Renal pelvis (tissue), 4 donors: ENCODE measurements around the gene MOBP. TPM values are rescaled to one million over a fixed set of nuclear protein-coding genes. Genes with fewer than 3 reads are reported as not detected.
"Not testable (repeated sequence)": the region's sequence is repeated elsewhere in the genome, so short reads cannot be mapped to it uniquely, and the experiment has no call there.

Experiments used
- DNase-seq: peaks from one replicate; pipeline ENCODE4 v3.0.0-alpha.2; 2013
- polyA plus RNA-seq, 3 donors: library from polyadenylated mRNA; unstranded; fragments of 120-200 nt; gene quantifications; one replicate each; pipeline ENCODE4 v1.2.1, GENCODE V29; 2013; ENCODE audit not compliant: insufficient read length in 3 of 3

Gene MOBP
- polyA plus RNA-seq, 3 donors: 0.13 to 0.30 (median 0.14) TPM

DNA sequence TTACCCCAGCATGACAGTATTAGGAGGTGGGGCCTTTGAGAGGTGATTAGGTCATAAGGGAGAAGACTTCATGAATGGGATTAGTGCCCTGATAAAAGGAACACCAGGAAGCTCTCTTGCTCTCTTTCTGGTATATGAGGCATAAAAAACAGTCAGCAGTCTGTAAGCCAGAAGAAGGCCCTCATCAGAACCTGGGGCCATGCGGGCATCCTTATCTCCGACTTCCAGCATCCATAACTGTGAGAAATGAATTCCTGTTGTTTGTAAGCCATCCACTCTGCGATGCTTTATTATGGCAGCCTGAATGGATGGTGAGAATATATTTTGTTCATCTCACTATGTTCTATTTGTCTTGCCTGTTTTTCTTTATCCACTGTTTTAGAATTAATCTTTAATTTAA, 17.7 kb upstream of the MOBP start:
- no peak for DNase-seq

DNA sequence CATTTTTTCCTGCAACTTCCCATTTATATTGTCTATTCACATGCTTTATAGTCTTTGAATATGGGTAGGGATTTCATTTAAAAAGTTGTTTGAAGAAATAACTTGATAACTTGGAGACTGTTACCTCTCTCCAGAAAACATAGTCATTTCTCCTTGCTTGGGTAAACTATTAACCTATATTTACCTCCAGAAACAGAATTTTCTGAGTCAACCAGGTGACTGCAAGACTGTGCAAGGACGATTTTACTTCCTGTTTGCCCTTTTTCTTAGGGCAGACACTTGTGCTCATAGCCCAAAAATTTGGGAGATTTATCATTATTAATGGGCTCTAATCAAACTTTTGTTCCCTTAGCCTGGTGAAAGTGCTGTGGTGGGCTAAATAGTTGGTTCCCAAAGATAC, 14.3 kb upstream of the MOBP start:
- no peak for DNase-seq

DNA sequence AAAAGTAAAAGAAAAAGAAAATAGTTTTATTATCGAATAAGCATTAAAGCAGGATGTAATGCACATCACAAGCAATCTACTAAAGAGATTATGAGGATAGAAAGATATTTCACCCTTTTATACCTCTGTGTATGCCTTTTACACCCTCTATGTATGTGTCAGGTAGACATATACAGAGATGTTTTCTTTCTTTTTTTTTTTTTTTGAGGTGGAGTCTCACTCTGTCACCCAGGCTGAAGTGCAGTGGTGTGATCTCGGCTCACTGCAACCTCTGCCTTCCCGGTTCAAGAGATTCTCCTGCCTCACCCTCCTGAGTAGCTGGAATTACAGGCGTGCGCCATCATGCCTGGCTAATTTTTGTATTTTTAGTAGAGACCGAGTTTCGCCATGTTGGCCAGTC, 13.6 kb upstream of the MOBP start:
- not testable (repeated sequence) for DNase-seq

DNA sequence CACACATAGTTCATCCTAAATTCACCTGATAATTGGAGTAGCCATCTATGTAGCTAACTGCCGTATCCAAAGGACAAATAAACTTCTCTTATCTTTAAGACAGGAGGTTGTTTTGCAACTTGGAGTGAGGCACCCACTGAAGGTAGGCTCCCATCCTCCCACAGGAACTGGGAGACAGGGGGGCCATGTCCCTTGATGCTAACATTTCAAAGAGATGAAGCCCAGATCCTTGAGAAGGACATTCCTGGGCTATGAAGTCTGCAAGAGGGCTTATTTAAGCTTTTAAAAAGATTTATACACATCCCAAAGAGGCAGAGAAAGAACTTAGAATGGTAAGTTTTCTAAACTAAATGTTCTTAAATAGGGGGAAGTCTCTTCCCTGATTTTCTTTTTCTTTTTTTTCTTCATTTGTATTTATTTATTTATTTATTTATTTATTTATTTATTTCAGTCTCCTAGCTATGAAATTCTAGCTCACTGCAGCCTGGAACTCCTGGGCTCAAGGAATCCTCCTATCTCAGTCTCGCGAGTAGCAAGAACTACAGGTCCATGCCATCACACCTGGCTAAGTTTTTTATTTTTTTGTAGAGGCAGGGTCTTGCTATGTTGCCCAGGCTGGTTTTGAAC, 12.8 kb upstream of the MOBP start:
- no peak for DNase-seq

DNA sequence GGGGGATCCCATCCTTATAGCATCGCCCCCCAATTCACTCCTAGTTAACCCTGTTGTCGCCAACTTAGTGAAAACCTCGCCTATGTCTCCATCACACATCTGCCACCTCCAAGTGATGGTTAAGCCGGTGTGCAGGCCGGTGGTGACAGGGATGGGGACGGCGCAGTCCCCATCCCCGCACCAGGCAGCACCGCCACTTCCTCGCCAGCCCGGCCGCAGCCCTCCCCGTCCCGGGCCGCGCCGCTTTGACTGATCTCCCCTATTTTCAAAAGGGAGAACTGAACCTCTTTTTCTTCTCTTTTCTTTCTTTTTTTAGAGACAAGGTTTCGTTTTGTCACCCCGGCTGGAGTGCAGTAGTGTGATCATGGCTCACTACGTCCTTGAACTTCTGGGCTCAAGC, 11.3 kb upstream of the MOBP start:
- no peak for DNase-seq

DNA sequence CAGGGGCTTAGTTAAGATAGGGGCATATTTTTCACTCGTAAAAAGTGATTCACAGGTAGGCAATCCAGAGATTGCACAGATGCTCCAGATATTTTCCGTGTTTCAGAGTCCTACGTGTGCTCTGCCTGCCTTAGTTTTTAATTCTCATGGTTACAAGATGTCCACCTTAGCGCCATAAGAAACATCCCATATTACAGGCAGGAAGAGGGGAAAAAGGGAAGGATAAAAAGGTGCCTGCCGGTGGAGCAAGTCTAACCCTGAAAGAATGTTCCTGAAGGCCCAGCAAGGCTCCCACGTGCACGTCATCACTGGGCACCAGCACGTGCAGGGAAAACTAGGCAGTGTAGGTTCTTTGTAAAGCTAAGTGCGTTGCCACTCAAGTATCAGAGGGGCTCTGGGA, 10.1 kb upstream of the MOBP start:
- DNase-seq: no peak

DNA sequence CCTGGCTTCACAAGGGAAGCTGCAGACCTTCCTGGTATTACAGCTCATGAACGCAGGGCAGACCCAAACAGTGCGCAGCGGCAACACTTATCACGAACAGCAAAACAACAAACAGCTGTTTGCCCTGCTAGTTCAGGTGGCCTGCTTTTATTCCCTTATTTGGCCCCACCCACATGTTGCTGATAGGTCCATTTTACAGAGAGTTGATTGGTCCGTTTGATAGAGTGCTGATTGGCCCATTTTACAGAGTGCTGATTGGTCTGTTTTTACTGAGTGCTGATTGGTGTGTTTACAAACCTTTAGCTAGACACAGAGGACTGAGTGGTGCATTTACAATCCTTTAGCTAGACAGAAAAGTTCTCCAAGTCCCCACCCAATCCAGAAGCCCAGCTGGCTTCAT, 8.9 kb upstream of the MOBP start:
- DNase-seq: not testable (repeated sequence)

DNA sequence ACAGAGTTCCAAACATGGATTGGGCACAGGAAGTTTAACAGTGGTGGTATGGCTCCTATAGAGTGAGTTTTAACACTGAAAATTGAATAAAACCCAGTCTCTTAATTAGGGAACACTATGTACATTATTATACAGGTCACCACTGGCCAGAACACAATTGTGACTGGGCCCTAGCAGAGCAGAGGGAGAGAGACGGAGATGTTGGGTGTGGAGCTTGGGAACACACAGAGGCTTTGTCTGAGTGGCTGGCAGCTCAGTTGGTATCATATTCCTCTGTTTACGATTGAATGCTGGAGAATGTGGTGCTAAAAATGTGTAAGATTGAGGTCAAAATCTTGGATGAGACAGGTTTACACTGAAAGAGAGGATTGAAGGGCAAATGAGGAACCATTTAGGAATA, 6.8 kb upstream of the MOBP start:
- no peak for DNase-seq

DNA sequence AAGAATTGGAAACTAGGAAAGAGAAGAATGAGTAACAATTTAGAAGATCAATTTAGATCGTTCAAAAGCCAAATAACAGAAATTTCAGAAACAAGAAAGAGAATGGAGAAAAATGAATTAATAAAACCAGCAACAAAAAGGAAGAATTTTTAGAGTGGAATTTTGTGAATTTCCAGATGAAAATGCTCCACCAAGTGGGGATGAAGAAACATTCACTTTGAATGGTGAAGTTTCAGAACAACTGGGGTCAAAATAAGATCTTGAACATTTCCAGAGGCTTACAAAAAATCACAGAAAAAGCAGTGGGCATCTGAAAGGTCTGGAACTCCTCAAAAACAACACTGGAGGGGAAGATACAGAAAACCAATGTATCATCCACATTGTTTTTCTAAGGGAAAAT, 4.2 kb upstream of the MOBP start:
- no peak for DNase-seq

DNA sequence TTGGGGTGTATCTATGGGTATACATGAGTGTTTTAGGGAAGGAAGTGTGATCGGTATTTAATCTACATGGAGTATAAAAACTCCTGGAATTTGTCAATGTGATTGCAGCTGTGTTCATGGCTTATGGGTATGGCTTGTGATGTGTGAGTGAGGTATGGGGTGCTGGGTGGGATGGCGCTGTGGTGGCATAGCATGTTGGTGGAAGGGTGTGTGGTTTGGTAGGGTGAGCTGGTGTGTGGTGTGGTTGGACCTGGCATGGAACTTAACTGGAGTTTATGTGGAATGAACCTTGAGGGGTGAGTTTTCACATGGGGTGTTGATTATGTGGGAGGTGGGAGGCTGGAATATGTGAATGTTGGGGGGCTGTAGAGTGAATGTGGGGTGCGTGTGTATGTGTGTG, 492 bp upstream of the MOBP start:
- DNase-seq: no peak

DNA sequence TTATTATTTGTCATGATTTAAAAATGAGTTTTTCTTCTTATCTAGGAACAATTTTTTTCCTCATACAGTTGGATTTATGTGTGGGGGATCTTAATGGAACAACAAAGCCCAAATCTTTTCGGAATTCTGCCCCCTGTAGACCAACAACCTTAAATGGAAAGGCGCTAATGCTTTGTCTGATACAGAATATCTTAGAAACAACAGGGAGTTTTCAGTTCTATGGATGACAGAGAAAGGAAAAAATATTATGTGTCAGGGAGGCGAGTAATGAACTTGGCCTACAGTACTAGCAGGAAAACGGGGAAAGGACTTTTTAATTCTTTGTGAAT, 592 bp downstream of the MOBP start:
- no peak for DNase-seq

DNA sequence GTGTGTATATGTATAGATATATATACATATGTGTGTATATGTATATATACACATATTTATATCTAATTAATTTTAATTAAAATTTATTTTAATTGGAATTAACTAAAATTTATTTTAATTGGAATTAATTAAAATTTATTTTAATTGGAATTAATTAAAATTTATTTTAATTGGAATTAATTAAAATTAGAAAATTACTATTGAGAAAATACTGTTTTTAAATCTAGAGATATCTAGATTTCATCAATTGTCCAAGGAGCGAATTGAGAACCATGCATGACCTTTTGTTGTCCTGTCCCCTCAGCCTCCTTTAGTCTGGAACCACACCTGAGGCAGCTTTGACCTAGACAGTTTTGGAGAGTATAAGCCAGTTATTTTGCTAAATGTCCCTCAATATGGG, 1.8 kb downstream of the MOBP start:
- no peak for DNase-seq

DNA sequence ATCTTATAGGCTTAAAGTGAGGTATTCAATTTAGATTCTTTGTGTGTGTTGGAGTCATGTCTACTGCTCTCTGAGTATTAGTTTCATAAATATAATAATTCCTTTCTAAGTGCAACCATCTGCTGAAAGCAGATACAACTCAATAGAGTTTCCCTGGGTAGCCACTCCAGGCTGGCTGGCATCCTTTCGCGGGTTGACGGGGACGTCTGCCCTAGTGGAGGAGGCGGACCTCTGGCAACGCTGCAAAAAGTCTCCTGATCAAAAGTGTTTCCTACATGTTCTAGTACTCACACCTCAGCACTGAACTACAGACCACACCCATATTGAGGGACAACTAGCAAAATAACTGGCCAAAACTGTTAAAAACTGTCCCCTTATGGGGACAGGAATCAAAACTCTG, 2.5 kb downstream of the MOBP start:
- DNase-seq: no peak

DNA sequence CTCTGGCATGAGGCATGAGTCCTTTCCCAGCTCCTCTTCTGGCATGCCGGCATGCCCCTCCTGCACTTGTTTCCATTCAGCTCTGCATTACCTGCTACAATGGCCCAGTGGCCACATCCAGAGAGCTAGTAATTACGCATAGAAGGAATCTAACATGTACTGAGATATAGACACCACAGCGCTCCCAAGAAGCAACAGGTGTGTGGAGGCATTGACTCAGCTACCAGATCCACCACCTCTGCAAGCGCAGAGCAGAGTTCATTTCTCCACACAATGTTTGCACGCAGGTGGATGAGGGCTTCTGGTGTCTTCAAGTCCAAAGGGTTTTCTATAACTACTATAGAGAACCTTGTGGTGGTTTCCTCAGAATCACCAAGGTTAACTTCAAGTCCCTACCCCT, 4.2 kb downstream of the MOBP start:
- DNase-seq: no peak

DNA sequence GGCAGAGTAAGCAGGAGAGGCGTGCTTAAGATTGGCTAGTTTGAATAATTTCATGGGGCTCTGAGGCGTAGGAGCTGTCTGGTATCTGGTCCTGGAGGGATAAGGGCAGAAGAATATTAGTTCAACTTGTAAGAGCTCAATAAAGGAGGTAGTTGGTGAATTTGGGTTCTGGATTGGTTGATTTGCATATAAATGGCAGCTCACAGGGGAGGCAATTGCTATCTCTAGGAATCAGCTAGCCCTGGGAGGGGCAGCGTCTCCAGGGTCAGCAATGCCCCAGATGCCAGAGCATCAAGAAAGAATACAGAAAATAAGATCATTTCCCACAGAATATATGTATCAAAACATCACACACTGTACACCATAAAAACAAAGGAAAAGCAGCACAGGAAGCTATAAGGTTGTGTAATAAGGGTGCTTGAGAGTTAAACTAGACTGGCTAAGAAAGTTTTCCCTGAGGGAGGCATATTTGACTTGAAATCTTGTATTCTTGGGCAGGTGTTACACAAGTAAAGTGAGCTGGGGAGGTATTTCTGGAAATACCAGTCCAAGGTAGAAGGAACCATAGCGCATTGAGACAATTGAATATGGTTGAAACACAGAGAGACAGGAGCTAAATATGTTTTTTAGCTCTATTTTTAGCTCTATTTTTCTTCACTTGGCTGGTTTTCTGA, 6.1 kb downstream of the MOBP start:
- no peak for DNase-seq

DNA sequence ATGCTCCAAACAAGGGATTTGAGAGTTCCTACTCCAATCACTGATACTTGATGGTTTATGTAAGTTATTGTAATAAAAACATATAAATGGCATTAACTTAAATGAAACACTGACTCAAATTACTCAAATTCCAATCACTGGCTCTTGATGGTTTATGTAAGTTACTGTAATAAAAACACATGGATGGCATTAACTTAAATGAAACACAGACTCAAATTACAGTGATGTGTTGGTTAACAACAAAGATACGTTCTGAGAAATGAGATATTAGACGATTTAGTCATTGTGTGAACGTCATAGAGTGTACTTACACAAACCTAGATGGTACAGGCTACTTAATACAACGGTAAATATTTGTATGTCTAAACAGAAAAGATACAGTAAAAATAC, 6.6 kb downstream of the MOBP start:
- DNase-seq: no peak

DNA sequence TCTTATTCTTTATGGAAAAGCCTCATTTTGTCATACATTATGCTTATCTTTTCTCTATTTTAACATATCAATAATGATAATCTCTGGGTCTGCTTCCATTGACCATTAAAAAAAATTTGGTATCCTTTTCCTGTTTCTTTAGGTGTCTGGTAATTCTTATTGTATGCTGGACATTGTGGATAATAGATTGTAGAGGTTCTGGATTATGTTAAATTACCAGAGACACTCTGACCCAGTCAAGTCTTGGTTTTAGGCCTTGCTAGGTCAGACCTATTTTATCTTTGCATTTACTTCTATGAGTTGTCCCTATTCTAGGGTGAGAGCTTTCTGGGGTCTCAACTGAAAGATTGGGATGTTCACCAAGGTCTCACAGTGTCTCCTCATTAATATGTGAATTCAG, 9.3 kb downstream of the MOBP start:
- no peak for DNase-seq

DNA sequence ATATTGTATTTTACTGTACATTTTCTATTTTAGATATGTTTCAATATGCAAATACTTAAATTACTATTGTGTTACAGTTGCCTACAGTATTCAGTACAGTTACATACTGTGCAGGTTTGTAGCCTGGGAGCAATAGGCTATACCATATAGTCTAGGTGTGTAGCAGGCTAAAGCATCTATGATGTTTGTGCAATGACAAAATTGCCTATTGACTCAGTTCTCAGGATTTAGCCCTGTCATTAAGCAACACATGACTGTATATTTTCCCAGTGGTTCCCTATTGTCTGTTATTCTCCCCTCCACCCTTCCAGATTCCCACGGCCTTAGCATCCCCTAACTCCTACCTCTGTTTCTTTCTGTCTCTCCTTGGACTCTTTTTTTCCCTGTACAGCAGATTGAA, 10.7 kb downstream of the MOBP start:
- DNase-seq: no peak

DNA sequence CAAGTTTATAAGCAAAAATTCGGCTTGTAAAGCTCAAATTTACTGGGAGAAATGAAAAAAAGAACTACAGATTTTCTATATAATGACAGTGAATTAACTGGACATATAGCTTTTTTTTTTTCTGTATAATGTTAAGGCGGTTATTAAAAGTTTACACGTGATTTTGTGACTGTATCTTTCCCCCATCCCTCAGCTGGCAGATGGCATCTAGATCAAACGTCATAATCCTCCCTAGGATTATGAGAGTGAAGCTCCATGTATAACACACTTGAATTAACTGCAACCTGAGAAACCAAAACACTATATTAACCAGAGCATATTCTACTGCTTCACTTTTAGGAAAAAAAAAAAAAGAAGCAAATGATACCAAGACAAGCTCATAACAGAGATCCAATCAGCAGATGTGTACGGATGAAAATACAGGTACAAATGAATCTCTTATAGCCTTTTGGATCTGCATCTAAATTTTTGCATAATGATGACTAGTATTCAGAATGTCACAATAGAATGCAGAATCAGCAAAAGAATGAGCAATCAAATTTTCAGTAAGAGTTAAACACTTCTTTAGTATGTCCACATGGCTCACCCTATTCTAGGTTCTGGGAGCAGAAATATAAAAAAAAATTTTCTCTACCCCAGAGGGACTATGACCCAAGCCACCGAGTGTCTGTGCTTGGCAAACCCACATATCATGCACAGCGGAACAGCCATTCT, 12.4 kb downstream of the MOBP start:
- DNase-seq: no peak

DNA sequence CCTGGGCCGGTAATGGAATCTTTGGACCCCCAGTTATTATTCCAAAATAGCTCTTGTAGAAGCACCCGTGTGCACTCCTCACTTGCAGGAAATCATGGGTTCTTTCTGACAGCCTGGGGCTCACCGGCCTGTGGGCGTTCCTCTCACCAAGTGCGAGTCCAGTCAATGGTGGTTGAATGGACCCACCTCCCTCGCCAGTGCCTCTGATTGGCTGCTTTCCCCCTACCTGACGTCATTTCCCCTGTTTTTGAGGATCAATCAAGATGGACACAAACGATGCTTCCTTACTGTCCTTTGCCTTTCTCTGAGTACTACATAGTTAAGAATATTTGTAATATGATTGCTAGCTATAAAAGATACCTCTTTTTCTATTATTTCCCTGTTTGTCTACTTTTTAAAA, 18.1 kb downstream of the MOBP start:
- no peak for DNase-seq

DNA sequence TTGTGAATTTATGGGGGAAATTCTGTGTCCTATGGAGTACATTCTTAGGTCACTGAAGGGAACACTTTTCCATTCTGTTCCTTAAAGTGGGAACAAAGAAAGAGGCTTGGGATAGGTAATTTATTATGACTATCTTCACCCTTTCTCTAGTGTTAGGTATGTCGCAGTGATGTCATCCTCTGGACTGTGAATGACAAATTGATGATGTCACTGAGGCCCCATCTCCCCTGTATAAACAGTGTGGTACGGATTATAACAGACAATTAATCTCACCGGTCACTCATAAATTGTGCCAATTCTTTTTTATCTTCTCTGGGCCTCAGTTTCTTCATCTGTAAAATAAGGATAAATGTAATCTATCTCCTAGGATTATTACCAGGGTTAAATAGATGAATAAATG, 23.5 kb downstream of the MOBP start:
- no peak for DNase-seq

DNA sequence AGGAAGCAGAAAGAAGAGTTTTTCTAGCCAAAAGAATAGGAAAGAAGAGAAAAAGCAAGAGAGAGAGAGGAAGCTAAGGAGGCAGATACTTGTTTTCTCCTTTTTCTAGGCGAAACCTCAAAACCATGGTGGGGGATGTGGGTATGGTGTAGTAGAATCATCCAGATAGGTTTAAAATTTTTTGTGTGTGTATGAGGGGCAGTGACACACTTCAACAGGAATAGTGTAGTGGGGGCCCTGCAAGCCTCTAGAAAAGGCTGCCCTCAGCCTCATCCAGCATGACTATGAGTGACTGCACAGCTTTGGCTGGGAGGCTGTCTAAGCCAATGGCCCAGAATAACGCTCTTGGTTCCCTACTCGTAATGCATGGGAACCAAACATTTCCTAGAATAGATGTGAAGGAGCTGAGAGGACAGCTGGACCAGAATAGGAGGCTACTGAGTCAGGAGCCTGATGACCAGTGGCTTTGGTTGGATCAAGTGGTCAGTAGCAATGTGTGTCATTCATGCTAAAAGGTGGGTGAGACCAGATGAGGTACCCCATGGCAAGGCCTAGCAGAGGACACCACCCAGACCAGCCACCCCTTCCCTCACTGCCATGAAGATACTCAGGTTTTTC, 24.4 kb downstream of the MOBP start:
- no peak for DNase-seq

DNA sequence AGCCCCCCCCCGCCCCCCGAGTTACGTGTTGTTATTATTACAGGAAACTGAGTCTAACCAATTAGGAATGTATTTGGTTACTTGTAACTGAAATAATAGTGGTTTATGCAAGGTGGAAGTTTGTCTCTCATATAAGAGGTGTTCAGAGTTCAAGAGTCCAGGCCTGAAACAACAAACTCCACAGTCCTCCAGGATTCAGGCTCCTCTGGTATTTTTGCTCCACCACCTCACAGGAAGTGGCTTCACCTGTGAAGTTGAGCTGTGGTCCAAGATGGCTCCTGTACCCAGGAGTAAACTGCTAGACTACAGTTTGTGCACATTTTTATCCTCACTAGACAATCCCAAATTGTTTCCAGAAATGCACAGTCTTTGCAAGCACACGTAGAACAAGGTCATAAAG, 27.3 kb downstream of the MOBP start:
- no peak for DNase-seq
